SH-SY5Y (cell line): ENCODE data around the gene PCNA.

Experiments used
- GATA2 ChIP-seq: IDR thresholded peaks from 2 replicates; pipeline ENCODE4 v1.6.1; 2011; ENCODE audit warnings: mild to moderate bottlenecking, low read depth, low read length
- GATA3 ChIP-seq: IDR thresholded peaks from 2 replicates; pipeline ENCODE4 v1.6.1; 2011; ENCODE audit warnings: low read depth, mild to moderate bottlenecking, low read length, moderate library complexity

Gene PCNA

DNA sequence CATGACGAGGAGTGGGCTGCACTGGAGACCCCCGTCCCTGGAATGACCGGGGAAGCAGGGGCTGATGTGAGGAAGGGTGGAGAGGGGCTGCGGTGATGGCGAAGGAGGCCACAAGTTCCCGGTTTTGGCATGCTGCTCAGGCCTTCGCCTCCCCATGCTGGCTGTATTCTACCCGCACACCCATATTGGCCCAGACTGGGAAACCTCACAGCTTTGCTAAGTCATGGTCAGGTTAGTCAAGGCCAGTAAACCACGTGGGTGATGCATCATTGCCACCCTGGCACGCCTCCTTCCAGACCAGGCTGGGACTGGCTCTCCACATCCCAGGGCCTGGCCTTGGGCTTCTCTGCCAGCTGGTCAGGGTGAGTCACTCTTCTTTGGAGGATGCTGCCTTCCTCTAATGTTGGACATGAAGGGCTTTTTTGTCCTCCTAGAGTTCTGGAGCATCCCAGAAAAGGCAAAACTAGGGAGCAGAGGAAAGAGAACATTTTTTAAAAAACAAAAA is 53.8 kb downstream of the PCNA start:
- TF ChIP-seq GATA3 (no peak), GATA2 (no peak)

DNA sequence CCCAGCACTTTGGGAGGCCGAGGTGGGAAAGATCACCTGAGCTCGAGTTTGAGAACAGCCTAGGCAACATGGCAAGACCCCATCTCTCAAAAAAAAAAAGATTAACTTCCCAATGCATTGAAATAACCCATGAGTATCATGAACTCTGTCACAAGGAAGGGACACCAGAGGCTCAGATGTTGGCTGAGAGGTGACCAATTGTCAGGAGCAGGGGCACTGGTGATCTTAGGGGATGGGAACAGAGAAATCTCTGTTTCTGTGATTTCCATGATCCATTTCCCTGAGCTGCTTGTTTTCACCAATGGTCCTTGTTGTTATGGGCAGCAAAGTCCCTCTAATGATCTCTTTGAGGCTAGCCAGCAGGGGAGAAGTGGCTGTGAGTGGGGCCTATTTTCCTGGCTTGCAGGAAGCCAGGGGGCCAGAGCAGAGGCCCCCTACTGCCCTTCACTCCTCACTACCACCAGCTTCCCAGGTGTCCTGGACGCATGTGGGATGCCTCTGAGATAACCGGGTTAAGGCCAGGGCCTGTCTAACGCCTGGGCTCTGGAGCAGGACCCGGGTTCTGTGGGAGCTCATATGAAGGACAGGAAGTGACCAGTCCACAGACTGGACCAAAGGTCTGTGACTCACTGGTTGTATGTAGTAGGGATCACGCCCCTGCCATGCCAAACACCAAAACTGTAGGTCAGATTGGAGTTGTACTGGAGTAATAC is 54.4 kb downstream of the PCNA start:
- TF ChIP-seq GATA3 (no peak), GATA2 (no peak)
